Right kidney (tissue), 1 donor: ENCODE results near the gene RASGEF1B.

Experiments
- DNase-seq: peaks from one replicate; pipeline ENCODE4 v3.0.0-alpha.2; 2016

RASGEF1B gene

GRCh38 chr4:81398379-81398778, 73.3 kb downstream of the RASGEF1B start:
- no peak for DNase-seq

GRCh38 chr4:81397635-81398034, 74.1 kb downstream of the RASGEF1B start:
- no peak for DNase-seq

- DNase-seq, result no peak
Observed at GRCh38 chr4:81395239-81395638, 76.5 kb downstream of the RASGEF1B start.

- DNase-seq, result no peak
Observed at GRCh38 chr4:81392164-81392563, 79.5 kb downstream of the RASGEF1B start.

- DNase-seq, result no peak
Observed at GRCh38 chr4:81389720-81390119, 82.0 kb downstream of the RASGEF1B start.

- no peak for DNase-seq
Observed at GRCh38 chr4:81380437-81380836, 91.3 kb downstream of the RASGEF1B start.

GRCh38 chr4:81378386-81378785, 93.3 kb downstream of the RASGEF1B start:
- DNase-seq, result no peak

GRCh38 chr4:81377191-81377590, 94.5 kb downstream of the RASGEF1B start:
- DNase-seq, result no peak

- no peak for DNase-seq
Observed at GRCh38 chr4:81376720-81377119, 95.0 kb downstream of the RASGEF1B start.
